Glomerular endothelial cell (primary cell): ENCODE results near the gene CARF. TPM values are rescaled to one million over a fixed set of nuclear protein-coding genes. Genes with fewer than 3 reads are reported as not detected.
"Not testable (repeated sequence)": the region's sequence is repeated elsewhere in the genome, so short reads cannot be mapped to it uniquely, and the experiment has no call there.

Source experiments
- DNase-seq: peaks from one replicate; pipeline ENCODE4 v3.0.0-alpha.2; 2011; ENCODE audit warnings: low read depth, low spot score; ENCODE audit errors: extremely low read depth
- total RNA-seq: library from RNA; depleted of rRNA; stranded (reverse); fragments of >200 nt; gene quantifications from 2 replicates; pipeline ENCODE4 v1.2.3, GENCODE V29; 2015

CARF gene
- 4.4 and 4.6 TPM in 2 replicates for total RNA-seq

GRCh38 chr2:202911512-202912341 is at the start of gene CARF, which contains the start of gene WDR12:
CARF (plus strand) TSS chr2:202912275; CDS start chr2:202941903, 29,628 bp downstream.
WDR12 (minus strand) TSS chr2:202911673; CDS start chr2:202911476, 197 bp downstream.
- DNase-seq = peak; percentile 86

- DNase-seq = no peak
Observed at GRCh38 chr2:202870431-202871299, 41.4 kb upstream of the CARF start.

GRCh38 chr2:202871300-202872141 is 40.6 kb upstream of the CARF start, which contains the start of gene ICA1L:
ICA1L (minus strand) TSS chr2:202871766; CDS start chr2:202829009, 42,757 bp downstream.
- no peak for DNase-seq

GRCh38 chr2:202877699-202878098 is 34.4 kb upstream of the CARF start:
- no peak for DNase-seq

- DNase-seq = no peak
Observed at GRCh38 chr2:202881570-202881969, 30.5 kb upstream of the CARF start.

- DNase-seq = no peak
Observed at GRCh38 chr2:202883987-202884675, 27.9 kb upstream of the CARF start.

GRCh38 chr2:202885190-202885589 is 26.9 kb upstream of the CARF start:
- no peak for DNase-seq

- not testable (repeated sequence) for DNase-seq
Observed at GRCh38 chr2:202905507-202905906, 6.6 kb upstream of the CARF start.

- no peak for DNase-seq
Observed at GRCh38 chr2:202908186-202908585, 3.9 kb upstream of the CARF start.

GRCh38 chr2:202909394-202910192 is 2.5 kb upstream of the CARF start:
- DNase-seq = no peak

GRCh38 chr2:202910250-202910649 is 1.8 kb upstream of the CARF start:
- not testable (repeated sequence) for DNase-seq

GRCh38 chr2:202910698-202911097 is 1.4 kb upstream of the CARF start:
- DNase-seq = no peak

GRCh38 chr2:202911203-202911511 is 918 bp upstream of the CARF start:
- DNase-seq = no peak

- DNase-seq = not testable (repeated sequence)
Observed at GRCh38 chr2:202912342-202913201, 497 bp downstream of the CARF start.

GRCh38 chr2:202918860-202919259 is 6.8 kb downstream of the CARF start:
- DNase-seq = no peak

- no peak for DNase-seq
Observed at GRCh38 chr2:202932425-202933138, 20.5 kb downstream of the CARF start.

GRCh38 chr2:202933139-202933510 is 21.1 kb downstream of the CARF start:
- no peak for DNase-seq

GRCh38 chr2:202933958-202934357 is 21.9 kb downstream of the CARF start:
- no peak for DNase-seq
